ENCODE measurements around the gene PITPNB.
A peak's percentile ranks its signal among the peaks of the same experiment; 100 is the strongest.

The PITPNB gene

DNA sequence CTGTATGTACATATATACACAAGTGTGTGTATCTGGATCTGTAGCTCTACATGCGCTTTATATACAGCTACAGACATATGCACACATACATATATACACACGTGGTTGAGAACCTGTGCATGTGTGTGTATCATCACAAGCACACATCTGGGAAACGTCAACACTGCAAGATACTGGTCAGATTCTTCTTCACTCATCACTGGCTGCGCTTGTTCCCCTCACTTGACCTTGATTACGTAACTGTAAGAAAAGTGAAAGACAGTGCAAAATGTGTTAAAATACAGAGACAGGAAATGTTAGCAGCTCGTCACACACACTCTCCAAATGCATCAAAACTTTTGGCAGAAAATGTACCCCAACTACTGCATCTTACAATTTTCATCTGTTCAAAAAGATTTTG, 65.6 kb downstream of the PITPNB start:
- DNase-seq, result no peak

DNA sequence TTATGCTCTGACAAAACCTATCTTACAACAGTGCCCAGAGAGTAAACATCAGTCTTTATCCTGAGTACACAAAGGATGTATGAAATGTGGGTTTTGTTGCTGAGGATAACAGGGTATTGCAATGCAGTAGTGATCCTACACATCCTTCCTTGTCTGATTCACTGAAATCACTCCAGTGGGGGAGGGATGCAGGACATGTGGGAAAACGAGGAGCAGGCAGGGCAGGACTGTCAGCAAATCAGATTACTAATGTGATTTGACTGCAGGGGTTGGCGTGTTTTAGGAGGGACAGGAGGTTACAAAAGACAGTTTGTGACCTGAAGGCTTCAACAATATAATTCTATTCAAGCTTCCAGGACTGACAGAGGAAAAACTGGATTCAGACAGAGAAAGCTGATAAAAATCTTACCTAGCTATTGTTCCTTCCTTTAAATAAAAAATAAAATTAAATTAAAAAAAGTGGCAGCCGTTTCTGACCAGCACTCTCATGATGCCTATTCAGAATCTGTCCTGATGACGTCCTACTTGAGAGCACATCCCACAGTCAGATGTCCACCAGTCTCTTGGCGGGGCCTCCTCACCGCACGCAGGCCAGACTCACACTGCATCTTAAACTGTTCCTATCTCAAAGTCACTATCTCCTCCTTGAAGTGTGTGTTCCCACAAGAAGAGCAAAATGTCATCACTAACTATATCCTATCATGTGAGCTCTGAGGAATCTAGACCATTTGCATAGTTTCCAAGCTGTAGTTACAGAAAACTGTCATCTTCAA, 66.9 kb downstream of the PITPNB start:
- no peak for DNase-seq

DNA sequence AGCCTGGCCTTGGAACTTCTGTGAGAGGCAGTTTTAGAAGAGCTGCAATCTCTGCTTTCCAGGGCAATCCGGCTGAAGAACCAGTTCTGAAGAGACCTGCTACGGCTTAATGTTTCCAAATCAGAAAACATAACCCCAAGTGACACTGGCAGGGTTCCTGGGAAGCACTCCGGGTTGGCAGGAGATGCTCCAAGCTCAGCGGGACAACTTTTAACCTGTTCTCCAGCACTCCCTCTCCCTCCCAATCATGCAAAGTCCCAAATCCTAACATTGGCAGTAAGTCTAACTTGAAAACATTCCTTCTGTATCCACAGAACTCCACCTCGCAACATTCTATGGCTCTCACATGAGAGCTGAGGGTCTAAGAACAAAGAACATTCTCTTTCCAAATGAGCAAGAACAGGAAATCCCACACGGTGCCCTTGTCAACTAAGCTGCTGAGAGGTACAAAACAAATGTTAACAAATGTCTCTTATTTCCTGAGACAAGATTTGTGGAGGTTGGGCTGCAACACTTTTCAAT, 69.0 kb downstream of the PITPNB start:
- DNase-seq, result no peak

DNA sequence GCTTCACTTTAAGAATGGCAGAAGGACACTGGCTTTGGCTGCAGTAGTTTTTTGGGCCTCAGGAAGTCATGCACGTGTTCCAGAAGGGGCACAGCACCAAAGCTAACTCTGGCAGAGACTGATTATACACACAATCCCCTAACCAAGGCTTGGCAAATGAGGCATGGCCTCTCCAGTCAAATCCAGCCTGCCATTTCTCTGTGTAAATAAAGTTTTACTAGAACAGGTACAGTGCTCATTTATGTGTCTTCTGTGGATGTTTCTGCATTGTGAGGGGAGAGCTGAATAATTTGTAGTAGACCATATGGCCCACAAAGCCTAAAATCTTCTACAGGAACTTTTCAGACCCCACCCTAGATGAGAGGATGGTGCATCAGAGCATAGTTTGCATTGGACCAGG, 71.1 kb downstream of the PITPNB start:
- no peak for DNase-seq

DNA sequence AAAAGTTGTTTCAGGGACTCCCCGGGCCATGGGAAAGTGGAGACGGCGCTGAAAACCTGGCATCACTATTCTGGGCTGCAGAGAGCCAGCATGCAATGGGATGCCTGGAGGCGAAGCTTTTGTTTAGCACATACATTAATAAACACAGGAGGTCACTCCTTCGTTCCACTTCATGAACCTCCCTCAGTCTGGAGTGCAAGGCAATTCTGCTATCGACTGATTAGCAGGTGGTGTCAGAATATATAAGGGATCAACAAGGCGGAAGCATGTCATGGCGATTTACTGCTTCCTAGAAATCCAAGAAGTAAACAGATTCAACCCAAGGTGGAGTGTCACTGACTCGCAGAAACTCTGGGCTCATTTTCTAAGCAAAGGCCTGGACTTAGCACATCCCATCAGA, 72.1 kb downstream of the PITPNB start:
- DNase-seq, result no peak

DNA sequence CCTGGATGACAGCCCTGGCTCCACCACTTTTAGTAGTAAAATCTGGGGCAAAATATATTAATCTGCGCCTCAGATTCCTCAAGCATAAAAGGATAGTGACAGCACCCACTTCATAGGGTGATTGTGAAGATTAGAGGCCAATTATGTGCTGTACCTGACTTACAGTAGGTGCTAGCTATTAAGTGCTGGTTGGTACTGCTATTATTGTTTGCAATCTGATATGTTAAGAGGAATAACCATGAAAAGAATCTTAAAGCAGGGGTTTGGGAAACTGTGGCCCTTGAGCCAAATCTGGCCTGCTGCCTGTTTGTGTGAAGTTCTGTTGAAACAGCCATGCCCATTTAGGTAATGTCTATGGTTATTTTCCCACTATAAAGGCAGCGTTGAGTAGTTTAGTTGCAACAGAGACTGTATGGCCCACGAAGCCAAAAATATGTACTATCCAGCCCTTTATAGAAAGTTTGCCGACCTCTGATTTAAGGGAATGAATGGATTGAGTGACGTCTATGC, 72.8 kb downstream of the PITPNB start:
- no peak for DNase-seq

DNA sequence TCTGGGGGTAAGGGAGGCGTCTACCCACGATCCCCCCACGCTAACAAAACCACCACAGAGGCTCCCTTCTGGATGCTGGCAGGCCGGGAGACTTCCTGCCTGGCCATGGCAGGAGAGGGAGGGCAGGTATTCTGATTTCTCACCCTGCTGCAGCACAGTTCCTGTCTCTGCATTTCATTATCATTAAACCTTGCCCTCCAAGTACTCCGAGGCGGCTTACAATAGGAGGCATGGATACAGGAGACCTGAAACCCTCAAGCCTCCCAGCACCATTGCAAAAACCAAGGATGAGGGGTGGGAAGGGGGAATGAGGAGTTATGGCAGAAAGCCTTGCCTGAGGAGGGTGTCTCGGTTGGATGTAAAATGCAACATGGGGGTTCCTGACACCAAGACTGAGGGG, 73.4 kb downstream of the PITPNB start:
- DNase-seq, result no peak

DNA sequence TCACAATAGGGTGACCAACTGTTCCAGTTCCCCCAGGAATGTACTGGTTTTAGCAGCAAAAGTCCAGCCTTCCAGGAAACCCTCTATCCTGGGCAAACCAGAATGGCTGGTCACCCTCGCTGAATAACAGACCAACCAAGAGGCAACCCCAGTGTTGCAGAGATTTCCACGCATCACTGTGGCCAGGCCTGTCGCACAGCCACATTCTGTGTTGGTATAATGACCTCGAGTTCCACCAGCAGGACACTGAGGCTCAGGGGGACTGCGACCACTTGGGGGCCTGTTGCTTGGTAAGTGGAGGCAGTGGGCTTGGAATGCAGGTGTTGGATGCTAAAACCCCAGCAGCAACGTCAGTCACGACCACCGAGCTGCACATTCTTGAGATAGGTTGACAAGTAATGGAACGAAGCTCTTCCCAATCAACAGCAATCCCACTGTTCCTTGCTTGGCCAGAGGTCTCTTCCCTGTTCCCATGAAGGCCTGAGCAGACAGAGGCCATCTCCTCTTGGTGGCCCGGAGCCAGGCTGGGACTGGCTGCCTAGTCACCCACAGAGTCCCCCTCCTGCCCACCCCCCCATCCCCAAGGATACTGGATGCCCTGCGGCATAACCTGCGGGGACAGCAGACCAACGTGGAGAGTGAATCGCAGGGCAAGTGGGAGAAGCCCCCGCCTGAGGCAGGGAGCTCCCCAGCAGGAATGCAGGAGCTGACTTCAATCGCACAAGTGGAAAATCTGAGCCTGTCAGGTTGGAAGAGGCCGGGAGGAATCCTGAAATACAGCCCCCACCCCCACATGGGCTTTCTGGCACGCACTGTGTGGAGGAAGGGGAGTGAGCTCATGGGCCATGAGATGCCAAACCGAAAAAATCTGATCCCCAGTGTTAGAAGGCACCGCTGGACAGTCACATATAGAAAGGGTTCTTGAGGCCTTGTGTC, 74.1 kb downstream of the PITPNB start:
- no peak for DNase-seq

DNA sequence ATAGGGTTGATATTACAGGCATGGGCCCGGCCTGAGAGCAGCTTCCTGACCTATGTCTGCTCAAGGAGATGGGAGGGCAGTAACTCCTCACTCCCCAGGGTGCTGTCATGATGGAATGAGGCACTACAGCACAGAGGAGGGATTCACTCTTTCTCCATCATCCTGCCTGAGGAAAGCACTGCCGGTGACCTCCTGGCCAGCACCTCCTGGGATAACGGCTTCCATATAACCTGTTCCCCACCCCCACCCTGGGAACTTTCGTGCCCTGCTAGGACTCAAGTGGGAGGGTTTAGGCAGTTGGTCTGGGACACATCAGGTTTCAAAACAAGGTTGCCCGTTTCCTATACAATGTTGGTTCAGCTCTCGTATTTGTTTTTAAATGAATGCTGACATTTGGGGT, 74.8 kb downstream of the PITPNB start:
- DNase-seq, result no peak

DNA sequence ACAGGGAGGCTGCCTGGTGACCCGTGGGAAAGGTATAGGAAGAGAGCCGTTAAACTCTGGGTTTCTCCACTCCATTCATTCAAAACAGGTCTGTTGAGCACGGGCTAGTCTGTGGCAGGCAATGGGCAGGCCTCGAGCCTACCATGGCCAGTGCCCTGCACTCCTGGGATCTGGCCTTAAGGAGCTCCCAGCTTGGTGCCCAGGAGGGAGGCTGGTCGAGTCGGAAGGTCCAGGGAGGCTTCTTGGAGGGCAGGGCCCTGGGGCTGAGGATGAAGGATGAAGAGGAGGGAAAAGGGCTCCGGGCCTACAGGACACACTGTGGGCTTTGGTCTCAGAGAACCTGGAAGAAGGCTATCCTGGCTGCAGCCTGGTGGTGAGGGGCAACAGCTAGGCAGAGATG, 75.6 kb downstream of the PITPNB start:
- peak in 1 of 2 experiments; percentile 5 for DNase-seq

DNA sequence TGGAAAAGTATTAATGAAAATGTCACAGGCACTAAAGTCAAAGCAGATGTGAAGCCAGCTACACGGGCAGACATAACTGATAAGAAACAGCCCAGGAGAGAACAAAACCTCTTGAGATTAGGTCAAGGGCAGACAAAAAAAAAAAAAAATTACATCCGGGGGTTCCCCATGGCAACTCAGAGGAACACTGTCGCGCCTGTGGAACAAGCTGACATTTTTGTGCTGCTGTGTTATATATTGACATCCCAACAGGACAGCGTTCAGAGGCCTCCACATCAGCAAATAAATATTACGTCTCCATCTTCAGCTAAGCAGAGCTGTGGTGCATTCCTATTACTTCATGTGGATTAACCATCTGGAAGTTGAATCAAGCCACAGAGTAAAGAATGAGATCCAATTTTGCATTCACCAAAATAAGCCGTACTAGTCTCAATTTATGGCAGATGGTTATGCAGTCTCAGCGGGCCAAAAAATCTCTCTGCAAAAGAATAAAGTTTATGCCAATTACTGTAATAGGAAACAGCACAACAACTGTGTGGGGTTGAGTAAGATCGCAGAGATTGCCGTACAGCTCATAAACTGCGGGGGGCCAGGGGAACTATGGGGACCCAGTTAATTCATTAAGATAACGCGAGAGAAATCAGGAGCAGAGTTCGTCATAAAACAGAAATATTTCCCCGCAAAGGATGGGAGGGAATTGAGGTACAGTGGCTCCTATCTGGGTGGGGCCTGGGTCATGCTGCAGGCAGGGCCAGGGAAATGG, 76.2 kb downstream of the PITPNB start:
- peak; percentile 7 to 49 for DNase-seq

DNA sequence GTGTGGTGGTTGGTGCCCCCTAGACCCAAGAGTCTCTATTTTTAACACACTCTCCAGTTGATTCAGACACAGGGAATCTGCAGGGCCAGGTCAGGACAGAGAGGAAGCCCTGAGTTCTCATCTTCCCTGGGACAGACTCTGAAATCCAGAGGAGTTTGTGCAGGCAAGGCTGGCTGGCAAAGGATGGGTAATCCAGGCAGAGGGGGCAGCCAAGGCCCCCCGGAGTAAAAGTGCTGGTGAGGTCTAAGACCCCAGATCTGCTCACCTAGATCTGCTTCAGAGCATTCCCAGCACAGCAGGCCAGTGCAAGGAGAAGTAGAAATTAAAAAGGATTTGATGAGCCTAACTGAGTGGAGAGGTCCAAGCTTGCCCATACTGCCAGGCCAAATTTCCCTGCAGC, 76.9 kb downstream of the PITPNB start:
- no peak for DNase-seq

DNA sequence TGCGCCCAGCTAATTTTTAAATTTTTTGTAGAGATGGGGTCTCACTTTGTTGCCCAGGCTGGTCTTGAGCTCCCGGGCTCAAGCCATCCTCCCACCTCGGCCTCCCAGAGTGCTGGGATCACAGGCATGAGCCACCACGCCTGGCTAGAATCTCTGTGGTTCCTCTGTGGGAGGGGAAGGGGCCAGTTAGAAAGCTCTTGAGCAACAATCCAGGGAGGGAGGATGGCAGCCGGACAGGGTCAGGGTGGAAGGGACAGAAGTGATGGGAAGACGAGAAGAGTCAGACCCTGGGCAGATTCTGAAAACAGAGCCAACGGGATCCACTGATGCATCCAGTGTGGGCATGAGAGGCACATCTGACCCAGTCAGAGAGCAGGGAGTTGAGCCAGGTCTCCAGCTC, 78.6 kb downstream of the PITPNB start:
- DNase-seq, result no peak

DNA sequence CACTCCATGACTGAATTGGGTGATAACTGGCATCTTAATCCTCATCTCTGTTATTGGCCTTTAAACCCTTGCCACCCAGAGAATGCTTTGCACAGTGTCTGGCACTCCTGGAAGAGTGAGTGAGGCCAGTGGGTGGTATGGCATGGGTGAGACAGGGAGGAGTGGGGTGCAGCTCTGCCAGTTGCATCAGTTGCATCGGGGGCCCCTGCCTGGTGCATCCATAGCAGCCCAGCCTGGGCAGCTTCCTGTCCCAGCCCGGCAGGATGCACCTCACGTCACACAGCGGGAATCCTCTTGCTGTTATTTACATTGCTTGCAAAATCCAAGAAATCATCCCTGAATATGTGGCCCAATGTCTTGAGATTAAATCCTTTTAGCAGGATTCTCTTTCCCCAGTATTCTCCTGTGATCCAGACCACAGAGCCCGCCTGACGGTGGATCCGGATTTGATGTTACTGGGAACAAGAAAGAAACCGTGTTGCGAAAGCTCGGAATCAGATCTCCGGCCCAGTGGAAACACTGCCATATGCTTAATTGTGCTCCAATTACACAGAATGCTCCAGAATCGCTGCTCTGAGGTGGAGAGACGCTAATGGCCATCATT, 79.9 kb downstream of the PITPNB start:
- DNase-seq, result no peak

DNA sequence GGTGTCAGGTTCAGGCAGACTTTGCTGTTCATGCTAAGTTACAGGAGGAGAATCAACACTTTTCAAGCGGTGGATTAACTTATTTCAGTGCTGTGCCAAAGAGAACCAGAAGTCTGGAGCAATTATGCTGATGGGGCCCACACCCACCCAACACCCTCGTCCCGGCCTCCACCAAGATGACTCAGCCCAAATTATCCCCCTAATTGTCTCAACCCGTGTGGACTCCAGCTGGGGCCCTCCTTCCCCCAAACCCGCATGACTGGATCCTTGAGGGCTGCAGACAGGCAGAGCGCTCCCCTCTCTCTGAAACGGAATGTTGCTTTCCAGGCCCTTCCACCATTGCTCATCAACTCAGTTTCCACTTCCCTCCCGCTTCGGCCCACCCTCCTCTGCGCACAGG, 82.9 kb downstream of the PITPNB start:
- DNase-seq, result no peak

DNA sequence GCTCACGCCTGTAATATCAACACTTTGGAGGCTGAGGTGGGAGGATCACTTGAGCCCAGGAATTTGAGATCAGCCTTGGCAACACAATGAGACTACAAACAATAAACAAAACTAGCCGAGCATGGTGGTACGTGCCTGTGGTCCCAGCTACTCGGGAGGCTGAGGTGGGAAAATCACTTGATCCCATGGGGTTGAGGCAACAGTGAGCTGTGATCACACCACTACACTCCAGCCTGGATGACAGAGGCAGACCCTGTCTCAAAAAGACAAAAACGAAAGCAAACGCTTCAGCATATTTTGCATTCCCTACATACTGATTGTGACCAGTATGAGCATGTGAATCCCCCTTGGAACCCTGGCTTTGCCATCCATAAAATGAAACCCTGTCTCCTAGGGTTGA, 83.6 kb downstream of the PITPNB start:
- no peak for DNase-seq

DNA sequence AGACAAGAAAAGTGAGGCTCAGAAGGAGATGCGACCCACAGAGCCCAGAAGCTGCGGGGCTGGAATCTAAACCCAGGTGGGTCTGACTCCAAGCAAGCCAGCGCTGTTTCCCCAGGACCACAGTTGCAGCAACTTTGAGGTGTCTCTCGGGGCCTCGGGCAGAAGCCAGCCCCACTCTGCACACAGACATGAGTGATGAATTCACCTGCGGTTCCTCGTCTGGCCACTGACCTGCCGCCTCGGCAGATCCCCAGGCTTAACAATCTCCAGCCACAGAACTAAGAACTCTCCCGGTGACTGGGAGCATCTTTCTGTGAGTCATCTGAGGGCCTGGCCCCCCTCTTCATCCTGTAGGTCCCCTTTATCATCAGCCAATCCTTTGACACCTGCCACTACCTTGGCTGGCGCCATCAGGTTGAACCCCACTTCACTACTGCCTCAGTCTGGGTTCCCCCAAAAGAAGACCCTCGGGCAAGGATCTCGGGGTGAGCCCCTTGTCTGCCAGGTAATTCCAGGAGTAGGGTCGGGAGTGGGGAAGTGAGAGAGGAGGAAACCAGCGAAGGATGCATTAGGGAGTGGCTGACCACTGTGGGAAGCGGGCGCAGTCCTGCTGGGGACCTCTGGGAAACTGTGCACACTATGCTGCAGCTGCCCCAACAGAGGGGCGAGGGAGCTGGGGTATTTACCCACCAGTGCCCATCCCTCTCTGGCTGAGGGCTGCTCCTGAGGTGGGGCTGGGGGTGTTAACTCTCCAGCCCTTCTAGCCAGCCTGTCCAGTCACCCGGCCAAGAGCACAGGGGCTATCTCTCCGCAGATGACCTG, 84.5 kb downstream of the PITPNB start:
- DNase-seq, result no peak

DNA sequence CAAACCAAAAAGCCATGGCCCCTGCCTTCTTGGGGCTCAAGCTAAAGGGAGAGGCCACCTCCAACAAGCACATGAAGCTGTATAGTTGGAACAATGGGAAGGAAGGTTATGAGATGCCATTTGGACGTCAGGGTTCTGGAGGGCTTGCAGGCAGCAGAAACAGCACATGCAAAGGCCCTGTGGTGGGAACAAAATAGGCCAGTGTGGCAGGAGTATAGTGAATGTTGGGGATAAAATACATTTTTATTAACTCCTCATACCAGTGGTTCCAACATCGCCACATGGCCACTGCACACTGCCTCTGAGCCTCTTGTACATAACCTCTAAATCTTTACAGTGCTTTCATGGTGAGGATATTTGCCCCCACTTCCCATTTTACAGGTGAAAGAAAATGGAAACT, 85.3 kb downstream of the PITPNB start:
- no peak for DNase-seq

DNA sequence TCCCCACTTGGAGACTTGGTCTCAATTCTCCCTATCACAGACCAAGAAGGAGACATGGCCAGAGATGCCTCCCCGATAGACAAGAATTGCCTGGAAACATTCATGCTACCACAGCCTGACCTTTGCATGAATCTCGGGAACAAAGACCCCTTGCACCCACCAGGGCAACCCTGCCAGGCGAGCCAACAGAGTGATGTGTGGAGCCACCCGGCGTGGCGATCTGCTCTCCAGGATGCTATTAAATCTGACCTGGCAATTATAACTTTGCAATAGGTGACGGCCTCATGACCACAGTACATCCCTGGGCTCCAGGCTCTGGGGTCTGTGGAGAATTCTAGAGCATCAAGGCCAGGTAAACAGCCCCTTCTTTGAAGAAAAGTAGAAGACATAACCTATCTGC, 86.5 kb downstream of the PITPNB start:
- DNase-seq, result no peak

DNA sequence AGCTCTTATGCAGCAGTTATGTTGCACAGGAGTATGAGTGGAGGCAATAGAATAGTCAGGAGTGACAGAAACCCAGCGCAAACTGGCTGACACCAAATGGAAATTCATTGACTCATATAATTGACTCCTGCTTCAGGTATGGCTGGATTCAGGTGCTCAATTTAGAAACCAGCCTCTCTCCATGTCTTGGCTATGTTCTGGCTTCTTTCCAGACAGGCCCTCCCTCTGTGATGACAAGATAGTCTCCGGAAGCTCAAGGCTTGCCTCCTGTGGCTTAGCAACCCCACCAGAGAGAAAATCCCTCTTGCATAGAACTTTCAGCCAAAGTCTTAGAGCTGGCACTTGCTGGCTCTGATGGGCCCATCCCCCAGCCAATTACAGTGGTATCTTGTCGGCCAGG, 89.4 kb downstream of the PITPNB start:
- DNase-seq, result no peak
